Neuronal stem cell (in vitro differentiated cells): ENCODE measurements around the gene ARMCX2. TPM values are rescaled to one million over a fixed set of nuclear protein-coding genes. Genes with fewer than 3 reads are reported as not detected.

Source experiments
- DNase-seq: peaks from one replicate; pipeline ENCODE4 v3.0.0-alpha.2; 2013; ENCODE audit warnings: low spot score
- H2AFZ ChIP-seq: one replicate; pipeline ENCODE4 v1.6.1; 2013; ENCODE audit warnings: mild to moderate bottlenecking, low read length, inconsistent platforms
- H2AK5ac ChIP-seq: 2 replicates; pipeline ENCODE4 v1.6.1; 2013; ENCODE audit warnings: low read depth, mild to moderate bottlenecking, inconsistent platforms, low read length, moderate library complexity, mixed read lengths
- H2BK120ac ChIP-seq: 2 replicates; pipeline ENCODE4 v1.6.1; 2013; ENCODE audit warnings: low read depth, mild to moderate bottlenecking, inconsistent platforms, low read length, moderate library complexity, mixed read lengths
- H2BK12ac ChIP-seq: one replicate; pipeline ENCODE4 v1.6.1; 2013; ENCODE audit warnings: low read length, inconsistent platforms
- H2BK15ac ChIP-seq: 2 replicates; pipeline ENCODE4 v1.6.1; 2013; ENCODE audit warnings: mild to moderate bottlenecking, low read length, inconsistent platforms, mixed read lengths
- H2BK5ac ChIP-seq: one replicate; pipeline ENCODE4 v1.6.1; 2013; ENCODE audit warnings: inconsistent platforms, mild to moderate bottlenecking, low read length, moderate library complexity
- H3K14ac ChIP-seq: one replicate; pipeline ENCODE4 v1.6.1; 2013; ENCODE audit warnings: low read length, inconsistent platforms
- H3K18ac ChIP-seq: 2 replicates; pipeline ENCODE4 v1.6.1; 2013; ENCODE audit warnings: low read length, inconsistent platforms
- H3K23ac ChIP-seq: 2 replicates; pipeline ENCODE4 v1.6.1; 2013; ENCODE audit warnings: low read depth, mild to moderate bottlenecking, mixed read lengths, low read length, inconsistent platforms; ENCODE audit not compliant: poor library complexity
- H3K27ac ChIP-seq: replicated peaks from 3 replicates; pipeline ENCODE4 v1.5.1; 2013; ENCODE audit warnings: low read length, inconsistent platforms
- H3K27me3 ChIP-seq, 3 experiments: 2 replicates each; pipeline ENCODE4 v1.6.1; 2013; ENCODE audit warnings: low read length in 3 of 3, mild to moderate bottlenecking in 2 of 3, inconsistent platforms in 1 of 3, low read depth in 1 of 3, mixed read lengths in 1 of 3, moderate library complexity in 1 of 3; ENCODE audit not compliant: control insufficient read depth in 3 of 3, insufficient read depth in 3 of 3
- H3K36me3 ChIP-seq, 2 donors: replicated peaks in 1 of 2; 2 replicates each; pipeline ENCODE4 v1.6.1; 2013; ENCODE audit warnings: low read length in 2 of 2; ENCODE audit not compliant: control insufficient read depth in 2 of 2, insufficient read depth in 2 of 2
- H3K4ac ChIP-seq: 2 replicates; pipeline ENCODE4 v1.6.1; 2013; ENCODE audit warnings: inconsistent platforms, mild to moderate bottlenecking, low read length, moderate library complexity
- H3K4me1 ChIP-seq, 2 donors: 1 replicate in 1 of 2; 2 replicates in 1 of 2; pipeline ENCODE4 v1.6.1; 2013; ENCODE audit warnings: low read length in 2 of 2, low read depth in 1 of 2; ENCODE audit not compliant: control insufficient read depth in 2 of 2, insufficient read depth in 1 of 2
- H3K4me2 ChIP-seq: one replicate; pipeline ENCODE4 v1.6.1; 2013; ENCODE audit warnings: mild to moderate bottlenecking, low read length, inconsistent platforms; ENCODE audit not compliant: insufficient read depth, poor library complexity, severe bottlenecking
- H3K4me3 ChIP-seq, 2 donors: 2 replicates each; pipeline ENCODE4 v1.5.1; 2013; ENCODE audit warnings: low read length in 2 of 2, mild to moderate bottlenecking in 2 of 2, inconsistent platforms in 1 of 2, moderate library complexity in 1 of 2
- H3K79me1 ChIP-seq: one replicate; pipeline ENCODE4 v1.6.1; 2013; ENCODE audit warnings: low read depth, mild to moderate bottlenecking, inconsistent platforms, low read length, moderate library complexity
- H3K9ac ChIP-seq: one replicate; pipeline ENCODE4 v1.6.1; 2013; ENCODE audit warnings: mild to moderate bottlenecking, low read depth, low read length, inconsistent platforms; ENCODE audit not compliant: poor library complexity
- H3K9me3 ChIP-seq, 2 donors: replicated peaks in 1 of 2; 2 replicates each; pipeline versions ENCODE3 to v1.6.1; 2013; ENCODE audit warnings: low read length in 2 of 2, mild to moderate bottlenecking in 2 of 2, inconsistent platforms in 1 of 2, low read depth in 1 of 2, mixed read lengths in 1 of 2, moderate library complexity in 1 of 2; ENCODE audit not compliant: control insufficient read depth in 2 of 2, insufficient read depth in 1 of 2
- H4K8ac ChIP-seq: one replicate; pipeline ENCODE4 v1.6.1; 2013; ENCODE audit warnings: low read depth, mild to moderate bottlenecking, inconsistent platforms, low read length, moderate library complexity
- H4K91ac ChIP-seq: one replicate; pipeline ENCODE4 v1.6.1; 2013; ENCODE audit warnings: low read length, low read depth, mild to moderate bottlenecking, inconsistent platforms; ENCODE audit not compliant: poor library complexity
- WGBS, 2 donors: extraction: QIAGEN DNeasy Blood & Tissue Kit; methylation state at CpG; one replicate each; pipeline ENCODE4 v1.1.7; 2013; ENCODE audit warnings: missing lambda C conversion rate in 2 of 2, mixed read lengths in 1 of 2; ENCODE audit not compliant: insufficient read length in 2 of 2, insufficient replicate concordance in 1 of 2; ENCODE audit errors: extremely low coverage in 2 of 2; 5-methylcytosine and 5-hydroxymethylcytosine counted together
- polyA plus RNA-seq, 2 experiments: library from polyadenylated mRNA; stranded (reverse); fragments of 200-250 nt; gene quantifications; one replicate each; pipeline ENCODE4 v1.2.3, GENCODE V29; 2013

Gene ARMCX2
- 206 TPM for polyA plus RNA-seq (2013, experiment 1 of 2)
- polyA plus RNA-seq (2013, experiment 2 of 2), result 205 TPM

DNA sequence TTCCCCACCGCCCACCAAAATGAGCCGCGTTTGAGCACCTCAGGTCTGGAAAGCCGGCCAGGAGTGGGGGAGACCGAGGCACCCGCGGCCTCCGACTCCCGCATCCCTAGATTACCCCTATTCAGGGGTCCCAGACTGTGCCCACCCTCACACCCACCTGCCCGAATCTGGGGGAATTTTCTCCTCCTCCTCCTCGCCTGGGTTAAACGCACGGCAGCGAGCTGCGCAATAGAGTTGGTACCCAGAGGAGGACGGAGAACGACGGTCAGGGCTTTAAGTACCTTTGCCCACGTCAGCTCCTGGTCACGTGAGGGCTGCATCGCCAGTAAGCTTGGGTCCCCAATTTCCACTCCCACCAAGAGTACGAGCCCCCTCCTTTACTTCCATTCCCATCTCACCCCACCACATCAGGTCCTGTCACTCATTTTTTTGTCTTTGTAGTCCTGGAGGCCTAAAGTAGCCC is at the start of gene ARMCX2:
Gene ARMCX2, minus strand, starts transcription at position 250 of the 463 bp plus-strand sequence. CDS start 2,262 bp downstream, outside the sequence.
- H3K23ac ChIP-seq, result peak within 1 kb of the TSS; percentile 89
- H3K14ac ChIP-seq, result no peak within 1 kb of the TSS
- H3K9ac ChIP-seq, result peak within 1 kb of the TSS; percentile 86
- H3K4me1 ChIP-seq, result peaks cover 0 to 6% of the 10 kb centered on the region in 2 donors
- H3K9me3 ChIP-seq, result no peaks in the 10 kb centered on the region
- no CpG with 5 or more reads among the region's 22 CpGs for WGBS, 2 donors
- no peak within 1 kb of the TSS for H2AK5ac ChIP-seq
- H2BK5ac ChIP-seq, result no peak within 1 kb of the TSS
- H2BK15ac ChIP-seq, result no peak within 1 kb of the TSS
- no peak within 1 kb of the TSS for H2BK120ac ChIP-seq
- peak within 1 kb of the TSS; percentile 64 for H2AFZ ChIP-seq
- no peaks in the 10 kb centered on the region for H3K79me1 ChIP-seq
- H3K4me3 ChIP-seq, result peak within 1 kb of the TSS; percentile 54 to 89
- no peak within 1 kb of the TSS for H4K91ac ChIP-seq
- no peak within 1 kb of the TSS for H3K4ac ChIP-seq
- peaks cover 0 to 9% (median 0%) of the 10 kb centered on the region in 3 experiments for H3K27me3 ChIP-seq
- no peak within 1 kb of the TSS for H4K8ac ChIP-seq
- peaks cover 4 to 9% of the 10 kb centered on the region in 2 donors for H3K36me3 ChIP-seq
- peak within 1 kb of the TSS; percentile 62 for H3K4me2 ChIP-seq
- peak within 1 kb of the TSS; percentile 85 for H3K18ac ChIP-seq
- peak within 1 kb of the TSS; percentile 70 for H3K27ac ChIP-seq
- DNase-seq, result peak; percentile 21
- H2BK12ac ChIP-seq, result no peak within 1 kb of the TSS

GRCh38 chrX:101709384-101709783 is 49.7 kb upstream of the ARMCX2 start:
- Histone ChIP-seq H2BK15ac (no peak overlapping the region), H3K4me1 (peaks cover 1 to 2% of the 10 kb centered on the region in 2 donors), H3K4me2 (no peak overlapping the region), H3K9me3 (no peaks in the 10 kb centered on the region), H4K91ac (no peak overlapping the region), H2AFZ (no peak overlapping the region), H3K4ac (no peak overlapping the region), H3K27me3 (no peaks in the 10 kb centered on the region), H3K23ac (no peak overlapping the region), H2AK5ac (no peak overlapping the region), H2BK5ac (no peak overlapping the region), H2BK12ac (no peak overlapping the region), H3K79me1 (no peaks in the 10 kb centered on the region), H3K36me3 (no peaks in the 10 kb centered on the region), H4K8ac (no peak overlapping the region), H3K4me3 (no peak overlapping the region), H2BK120ac (no peak overlapping the region), H3K14ac (no peak overlapping the region), H3K9ac (no peak overlapping the region), H3K27ac (no peak overlapping the region), H3K18ac (no peak overlapping the region)
- WGBS, 2 donors, result no CpG with 5 or more reads among the region's 3 CpGs
- no peak for DNase-seq

DNA sequence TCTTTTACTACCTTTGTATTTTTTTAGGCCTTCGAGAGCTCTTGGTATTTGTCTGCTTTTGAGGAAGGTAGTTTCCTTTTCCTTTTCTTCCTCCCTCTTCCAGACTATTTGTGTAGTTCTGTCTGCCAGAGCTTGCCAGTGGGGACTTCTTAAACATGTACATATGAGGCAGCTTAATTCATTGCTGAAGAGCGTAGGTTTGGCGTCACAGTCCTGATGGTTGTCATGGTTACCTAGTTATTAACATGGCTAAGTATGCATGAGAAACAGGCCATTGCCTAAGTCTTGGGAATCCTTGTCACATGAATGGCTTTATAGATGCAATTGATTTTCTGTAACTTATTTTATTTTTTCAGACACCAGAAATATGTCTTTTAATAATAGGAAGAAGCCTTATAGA is 48.5 kb upstream of the ARMCX2 start:
- Histone ChIP-seq H2BK12ac (no peak overlapping the region), H4K8ac (no peak overlapping the region), H2BK5ac (no peak overlapping the region), H3K4me3 (no peak overlapping the region), H4K91ac (no peak overlapping the region), H3K4ac (no peak overlapping the region), H3K36me3 (no peaks in the 10 kb centered on the region), H2AFZ (peak overlapping the region; percentile 49), H2AK5ac (no peak overlapping the region), H3K9ac (no peak overlapping the region), H3K9me3 (no peaks in the 10 kb centered on the region), H2BK120ac (no peak overlapping the region), H3K4me2 (no peak overlapping the region), H3K23ac (no peak overlapping the region), H3K14ac (no peak overlapping the region), H2BK15ac (no peak overlapping the region), H3K79me1 (no peaks in the 10 kb centered on the region), H3K4me1 (peaks cover 1 to 2% of the 10 kb centered on the region in 2 donors), H3K27me3 (peaks cover 0 to 3% (median 0%) of the 10 kb centered on the region in 3 experiments), H3K27ac (no peak overlapping the region), H3K18ac (no peak overlapping the region)
- no CpG with 5 or more reads among the region's 3 CpGs for WGBS, 2 donors
- DNase-seq, result no peak

DNA sequence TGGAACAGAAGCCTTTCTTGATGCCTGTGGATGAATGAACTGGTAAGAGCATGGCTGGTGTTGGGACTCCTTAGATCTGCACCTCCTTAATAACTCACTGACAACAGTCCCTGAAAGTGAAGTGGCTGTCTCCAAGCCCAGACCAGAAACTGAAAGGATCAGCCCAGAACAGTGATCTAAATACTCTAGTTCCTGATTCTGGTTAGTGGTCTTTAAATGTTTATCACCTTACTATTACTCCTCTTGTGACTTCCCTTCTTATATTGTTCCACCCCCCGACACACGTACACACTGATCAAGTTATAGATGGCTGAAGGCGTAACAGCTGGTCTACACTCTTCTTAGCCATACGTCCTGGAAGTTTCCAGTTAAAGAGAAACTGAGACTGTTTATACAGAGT is 33.8 kb upstream of the ARMCX2 start:
- no peaks in the 10 kb centered on the region for H3K79me1 ChIP-seq
- H3K36me3 ChIP-seq, result no peaks in the 10 kb centered on the region
- H4K91ac ChIP-seq, result no peak overlapping the region
- no peak overlapping the region for H3K9ac ChIP-seq
- H3K14ac ChIP-seq, result no peak overlapping the region
- no peak overlapping the region for H2BK5ac ChIP-seq
- no peak overlapping the region for H3K18ac ChIP-seq
- no peak overlapping the region for H3K4me2 ChIP-seq
- no peak for DNase-seq
- H2BK15ac ChIP-seq, result no peak overlapping the region
- peaks cover 0 to 25% (median 0%) of the 10 kb centered on the region in 3 experiments for H3K27me3 ChIP-seq
- no peak overlapping the region for H3K27ac ChIP-seq
- H3K4me3 ChIP-seq, result no peak overlapping the region
- H2AFZ ChIP-seq, result no peak overlapping the region
- H4K8ac ChIP-seq, result no peak overlapping the region
- H2AK5ac ChIP-seq, result no peak overlapping the region
- H3K23ac ChIP-seq, result no peak overlapping the region
- H2BK120ac ChIP-seq, result no peak overlapping the region
- H3K4me1 ChIP-seq, result no peaks in the 10 kb centered on the region
- no peaks in the 10 kb centered on the region for H3K9me3 ChIP-seq
- no peak overlapping the region for H2BK12ac ChIP-seq
- no peak overlapping the region for H3K4ac ChIP-seq
- no CpG with 5 or more reads among the region's 4 CpGs for WGBS, 2 donors
